GM18519 (cell line): ENCODE measurements around the gene NMRK2.

Experiments used
- ATAC-seq: cut with Tn5 transposase; IDR thresholded peaks from one replicate; pipeline ENCODE4 v1.9.1; 2021; ENCODE audit warnings: mild to moderate bottlenecking, moderate library complexity; ENCODE audit not compliant: unreplicated experiment, low FRiP score

NMRK2 gene

GRCh38 chr19:3980353-3981251 is 47.7 kb downstream of the NMRK2 start:
- ATAC-seq, result no peak

GRCh38 chr19:3981373-3981735 is 48.5 kb downstream of the NMRK2 start:
- no peak for ATAC-seq

- ATAC-seq, result no peak
These were observed 49.1 kb downstream of the NMRK2 start for GRCh38 chr19:3981736-3982681.

- no peak for ATAC-seq
These were observed 50.1 kb downstream of the NMRK2 start for GRCh38 chr19:3982701-3983541.

GRCh38 chr19:3983542-3983914 is 50.7 kb downstream of the NMRK2 start:
- no peak for ATAC-seq

DNA sequence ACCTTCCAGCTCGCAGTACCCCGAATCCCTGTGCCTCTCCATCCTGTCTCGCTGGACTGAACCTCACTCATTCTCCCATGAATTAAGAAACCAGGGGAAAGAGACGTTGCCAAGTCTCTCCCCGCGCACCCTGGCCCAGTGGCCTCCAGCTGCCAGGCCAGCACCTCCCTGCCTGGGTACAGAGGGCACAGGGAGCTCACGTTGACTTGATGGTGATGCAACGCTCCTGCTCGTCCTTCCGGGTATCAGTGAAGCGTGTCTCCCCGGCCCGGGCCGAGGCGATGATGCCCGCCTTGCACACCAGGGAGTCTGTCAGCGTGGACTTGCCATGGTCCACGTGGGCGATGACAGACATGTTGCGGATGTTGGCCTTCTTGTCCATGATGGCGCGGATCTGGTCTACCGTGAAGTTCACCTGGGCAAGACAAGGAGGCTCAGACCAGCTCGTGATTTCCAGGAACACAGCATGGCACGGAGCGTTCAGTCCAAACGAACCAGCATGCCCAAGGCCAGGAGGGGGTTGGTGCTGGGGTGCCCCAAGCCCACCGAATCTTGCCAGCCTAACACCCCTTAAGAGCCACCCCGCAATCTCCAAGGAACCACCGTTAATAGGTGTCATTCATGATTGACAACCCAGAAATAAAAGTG is 51.2 kb downstream of the NMRK2 start:
- ATAC-seq, result no peak

- ATAC-seq, result no peak
These were observed 51.7 kb downstream of the NMRK2 start for GRCh38 chr19:3984584-3984907.

DNA sequence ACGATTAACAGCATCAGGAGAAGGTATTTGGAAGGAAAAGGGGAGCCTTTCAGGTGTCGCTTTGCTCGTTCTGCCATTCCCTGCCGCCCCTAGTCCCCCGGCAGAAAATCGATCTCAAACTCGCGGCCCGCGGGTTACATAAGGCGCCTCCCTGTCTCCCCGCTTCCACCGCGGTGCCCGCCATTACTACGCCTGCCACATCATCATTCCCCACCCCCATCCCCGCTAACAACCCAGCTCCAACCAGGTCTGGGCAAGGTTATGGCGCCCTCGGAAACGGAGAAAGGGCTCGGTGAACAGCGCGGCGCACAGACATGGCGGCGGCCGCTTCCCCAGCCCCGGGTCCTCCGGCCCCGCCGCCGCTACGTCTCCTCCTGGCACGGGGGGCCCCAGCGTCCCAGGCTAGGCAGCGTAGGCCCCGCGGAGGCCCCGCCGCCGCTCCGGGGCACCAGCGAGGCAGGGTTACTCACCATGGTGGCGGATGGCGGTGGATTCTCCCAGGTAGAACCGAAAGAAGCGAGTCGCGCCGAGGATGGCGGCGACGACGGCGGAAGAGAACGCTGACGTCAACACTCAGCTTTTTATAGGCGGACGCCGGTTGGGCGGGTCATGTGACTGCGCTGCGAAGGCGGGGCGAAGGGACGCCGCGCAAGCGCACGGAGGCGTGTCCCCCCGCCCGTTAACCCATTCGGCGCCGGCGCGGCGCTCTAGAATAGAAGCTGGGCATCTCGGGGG is 52.2 kb downstream of the NMRK2 start, which contains the start of gene EEF2:
TSS of gene EEF2 (minus strand) at position 556 of the 735 bp plus-strand sequence. CDS start at position 473, 83 bp downstream.
- ATAC-seq, result peak; percentile 38

DNA sequence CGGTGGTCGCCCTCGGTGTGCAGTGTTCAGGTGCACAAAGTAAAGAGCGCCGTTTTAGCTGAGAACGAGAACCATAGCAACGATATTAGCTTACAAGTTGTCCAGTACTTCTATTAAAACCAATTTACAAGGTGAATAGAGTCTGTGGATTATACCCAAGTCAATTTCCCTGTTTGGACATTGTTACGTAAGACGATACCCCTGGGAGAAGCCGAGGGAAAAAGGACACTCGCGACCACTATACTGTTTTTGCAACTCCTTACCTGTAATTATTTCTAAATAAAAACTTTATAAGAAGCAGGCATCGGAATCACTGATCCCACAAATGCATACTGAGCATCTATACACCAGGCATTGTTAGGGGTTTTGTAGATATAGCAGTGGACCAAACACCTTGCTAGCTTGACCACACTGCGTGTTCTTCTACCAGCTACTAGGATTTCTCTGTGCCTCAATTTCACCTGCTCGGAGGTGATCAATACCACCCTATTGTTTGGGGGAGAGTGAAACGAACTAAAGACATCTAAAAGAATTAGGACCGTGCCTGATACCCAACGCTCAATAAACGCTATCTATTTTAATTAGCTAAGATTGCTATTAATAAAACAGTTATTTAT is 52.9 kb downstream of the NMRK2 start:
- no peak for ATAC-seq

GRCh38 chr19:3986260-3987041 is 53.6 kb downstream of the NMRK2 start:
- ATAC-seq, result no peak

DNA sequence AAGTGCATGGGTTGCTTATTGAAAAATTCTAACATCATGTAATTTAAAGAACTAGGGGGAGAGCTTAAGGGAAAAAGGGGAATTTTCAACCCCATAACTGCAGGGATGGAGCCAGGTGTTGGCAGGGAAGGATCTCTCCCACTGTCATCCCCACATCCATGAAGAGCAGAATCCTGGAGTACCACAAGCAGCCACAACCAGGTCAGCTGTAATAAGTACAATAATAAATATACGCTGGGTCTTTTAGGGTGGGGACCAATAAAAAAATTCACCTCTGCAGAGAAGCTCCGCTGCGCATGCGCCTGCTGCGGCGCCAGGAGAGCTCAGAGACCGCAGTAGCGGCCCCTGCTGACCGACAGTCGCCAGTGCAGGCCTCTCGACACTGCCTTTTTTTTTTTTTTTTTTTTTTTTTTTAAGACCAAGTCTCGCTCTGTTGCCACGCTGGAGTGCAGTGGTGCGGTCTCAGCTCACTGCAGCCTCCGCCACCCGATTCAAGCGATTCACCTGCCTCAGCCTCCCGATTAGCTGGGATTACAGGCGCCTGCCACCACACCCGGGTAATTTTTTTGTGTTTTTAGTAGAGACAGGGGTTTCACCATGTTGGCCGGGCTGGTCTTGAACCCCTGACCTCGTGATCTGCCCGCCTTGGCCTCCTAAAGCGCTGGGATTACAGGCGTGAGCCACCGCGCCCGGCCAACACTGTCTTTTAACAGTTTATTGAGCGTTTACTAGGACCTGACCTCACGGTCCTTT is 54.9 kb downstream of the NMRK2 start:
- no peak for ATAC-seq

DNA sequence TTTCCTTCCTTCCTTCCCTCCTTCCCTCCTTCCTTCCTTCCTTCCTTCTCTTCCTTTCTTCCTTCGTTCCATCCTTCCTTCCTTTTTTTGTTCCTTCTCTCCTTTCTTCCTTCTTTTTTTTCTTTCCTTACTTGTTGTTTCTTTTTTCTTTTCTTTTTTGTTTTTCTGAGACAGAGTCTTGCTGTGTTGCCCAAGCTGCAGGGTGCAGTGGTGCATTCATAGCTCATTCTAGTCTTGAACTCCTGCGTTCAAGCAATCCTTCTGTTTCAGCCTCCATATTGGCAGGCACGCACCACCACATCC is 57.9 kb downstream of the NMRK2 start:
- no peak for ATAC-seq
